Neuron (in vitro differentiated cells): ENCODE data around the gene VPS37C.
A peak's percentile ranks its signal among the peaks of the same experiment; 100 is the strongest.
"Not testable (repeated sequence)": the region's sequence is repeated elsewhere in the genome, so short reads cannot be mapped to it uniquely, and the experiment has no call there.

Experiments
- H2AFZ ChIP-seq: one replicate; pipeline ENCODE4 v1.6.1; 2013; ENCODE audit warnings: low read depth, mild to moderate bottlenecking, inconsistent platforms, low read length, moderate library complexity
- H3K27me3 ChIP-seq: one replicate; pipeline ENCODE4 v1.6.1; 2013; ENCODE audit warnings: low read length; ENCODE audit not compliant: insufficient read depth
- H3K36me3 ChIP-seq: one replicate; pipeline ENCODE4 v1.6.1; 2013; ENCODE audit warnings: low read length; ENCODE audit not compliant: insufficient read depth
- H3K4me1 ChIP-seq: one replicate; pipeline ENCODE4 v1.6.1; 2013; ENCODE audit warnings: low read length; ENCODE audit not compliant: insufficient read depth
- H3K4me3 ChIP-seq: 2 replicates; pipeline ENCODE4 v1.5.1; 2013; ENCODE audit warnings: mild to moderate bottlenecking, low read length, moderate library complexity
- H3K9me3 ChIP-seq: one replicate; pipeline ENCODE4 v1.6.1; 2013; ENCODE audit warnings: low read length

Gene VPS37C

DNA sequence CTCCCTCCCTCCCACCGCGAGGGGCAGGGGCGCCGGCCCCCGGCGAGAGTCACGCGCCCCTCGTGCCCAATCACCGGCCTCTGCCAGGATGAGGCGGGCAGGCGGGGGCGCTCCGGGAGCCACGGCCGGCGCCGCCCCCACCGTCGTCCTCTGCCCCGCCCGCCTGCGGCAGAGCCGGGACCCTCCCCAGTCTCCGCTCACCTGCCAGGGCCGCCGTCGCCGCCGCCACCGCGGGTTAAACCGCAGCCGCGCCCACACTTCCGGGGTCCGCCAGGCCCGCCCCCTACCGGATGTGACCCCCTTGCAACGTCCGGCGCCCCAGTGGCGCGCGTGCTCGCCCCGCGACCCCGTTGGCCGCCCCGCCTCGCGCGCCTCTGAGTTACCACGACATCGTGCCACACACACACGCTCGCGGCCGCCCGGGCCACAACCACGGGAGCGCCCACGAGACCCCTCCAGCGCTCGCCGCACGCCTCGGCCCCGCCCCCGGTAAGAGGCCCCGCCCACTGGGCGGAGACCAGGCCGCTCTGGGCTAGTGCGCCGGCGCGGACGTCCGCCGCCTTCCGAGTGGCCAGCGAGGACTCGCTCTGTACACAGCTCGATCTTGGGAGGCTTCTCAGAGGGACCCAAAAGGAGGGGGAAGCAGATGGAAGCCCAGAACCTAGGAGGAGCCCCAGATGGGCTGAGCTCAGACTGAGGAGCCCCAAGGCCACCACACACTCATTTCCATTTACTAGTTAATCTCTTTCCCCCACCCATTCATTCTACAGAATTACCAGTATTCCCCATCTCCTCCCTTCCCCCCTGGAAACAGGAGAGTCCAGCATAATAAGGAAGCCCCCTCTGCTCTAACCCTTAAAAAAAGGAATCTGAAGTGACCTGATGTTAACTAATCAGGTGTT lies at the start of gene VPS37C:
TSS of gene VPS37C (minus strand) at position 237 of the 902 bp plus-strand sequence. CDS start 22,597 bp downstream, outside the sequence.
- Histone ChIP-seq H3K9me3 (no peaks in the 10 kb centered on the region), H3K27me3 (no peaks in the 10 kb centered on the region), H3K4me1 (peaks cover 18% of the 10 kb centered on the region)

GRCh38 chr11:61210629-61211028 lies 49.4 kb upstream of the VPS37C start:
- not testable (repeated sequence) for H3K9me3 ChIP-seq, H3K4me1 ChIP-seq, H3K4me3 ChIP-seq, H3K27me3 ChIP-seq, H2AFZ ChIP-seq, H3K36me3 ChIP-seq

More for the DNA sequence above, at the start of gene VPS37C:
- Histone ChIP-seq H3K4me3 (peak within 1 kb of the TSS; percentile 72), H2AFZ (peak within 1 kb of the TSS; percentile 60), H3K36me3 (peaks cover 4% of the 10 kb centered on the region)

DNA sequence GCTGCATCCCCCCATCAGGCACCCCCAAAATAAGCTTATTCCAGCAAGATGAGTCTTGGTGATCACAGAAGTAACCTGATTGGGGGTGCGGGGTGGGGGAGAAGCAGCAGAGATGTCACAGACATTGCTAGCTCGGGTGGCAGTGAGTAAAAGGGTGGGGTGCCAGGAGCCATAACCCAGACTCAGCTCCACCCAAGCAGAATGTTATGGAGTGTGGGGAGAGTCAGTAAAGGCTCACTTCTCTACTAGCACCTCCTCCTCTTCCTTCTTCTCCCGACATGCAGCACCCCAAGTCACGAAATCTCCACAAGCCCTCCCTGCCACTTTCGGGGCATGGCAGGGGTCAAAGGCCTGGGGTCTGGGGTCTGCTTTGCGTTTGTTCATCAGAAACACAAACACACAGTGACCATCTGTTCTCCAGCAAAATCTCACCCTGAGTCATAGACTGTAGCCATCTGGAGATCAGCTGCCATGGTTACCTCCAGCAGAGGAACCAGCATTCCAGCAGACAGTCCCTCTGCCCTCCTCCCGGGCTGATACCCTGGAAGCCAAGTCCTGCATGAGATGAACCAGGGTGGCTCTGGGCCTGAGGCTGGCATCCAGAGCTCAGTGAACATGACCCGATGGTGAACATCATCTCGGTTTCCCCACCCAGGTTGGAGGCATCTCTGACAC lies 46.5 kb upstream of the VPS37C start:
- H3K27me3 ChIP-seq, H3K9me3 ChIP-seq, H3K36me3 ChIP-seq: not testable (repeated sequence)

DNA sequence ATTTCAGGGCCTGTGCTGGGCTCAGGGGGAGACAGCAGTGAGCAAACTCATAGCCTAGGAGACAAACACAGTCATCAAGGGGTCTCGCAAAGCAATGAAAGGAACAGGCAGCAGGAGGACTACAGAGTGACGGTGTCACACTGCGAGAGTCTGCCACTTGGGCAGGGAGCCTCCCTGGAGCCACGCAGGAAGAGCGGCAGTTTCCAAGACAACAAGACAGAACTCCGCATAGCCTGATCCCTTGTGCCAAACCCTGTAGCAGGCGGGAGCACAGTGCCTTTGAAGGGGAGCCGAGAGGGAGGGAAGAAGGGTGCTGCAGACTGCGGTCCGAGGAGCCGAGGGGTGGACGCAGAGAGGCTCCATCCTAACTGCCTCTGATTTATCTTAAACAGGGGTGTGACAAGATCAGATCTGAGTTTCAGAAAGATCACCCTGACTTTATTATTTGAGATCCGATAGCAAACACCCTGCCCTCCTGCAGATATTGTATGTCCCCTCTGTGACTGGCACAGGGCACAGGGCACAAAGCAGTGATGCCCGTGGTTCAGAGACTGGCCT lies 43.4 kb upstream of the VPS37C start:
- not testable (repeated sequence) for H2AFZ ChIP-seq, H3K9me3 ChIP-seq, H3K4me3 ChIP-seq, H3K36me3 ChIP-seq, H3K4me1 ChIP-seq, H3K27me3 ChIP-seq

More for the DNA sequence above, 46.5 kb upstream of the VPS37C start:
- H3K4me3 ChIP-seq, H3K4me1 ChIP-seq, H2AFZ ChIP-seq: not testable (repeated sequence)

DNA sequence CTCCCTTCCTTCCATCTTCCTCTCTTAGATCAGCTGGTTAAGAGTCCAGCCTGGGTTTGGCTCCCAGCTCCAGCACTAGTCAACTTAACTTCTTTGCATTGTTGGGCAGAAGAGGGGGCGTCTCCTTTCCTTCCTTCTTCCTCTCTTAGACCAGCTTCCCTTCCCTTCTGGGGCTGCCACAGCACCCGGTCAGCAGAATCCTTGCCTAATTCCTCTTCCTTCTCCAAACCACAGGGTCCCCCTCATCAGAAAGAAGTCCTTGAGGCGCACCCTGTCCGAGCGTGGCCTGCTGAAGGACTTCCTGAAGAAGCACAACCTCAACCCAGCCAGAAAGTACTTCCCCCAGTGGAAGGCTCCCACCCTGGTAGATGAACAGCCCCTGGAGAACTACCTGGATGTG lies 42.6 kb upstream of the VPS37C start:
- H3K4me3 ChIP-seq, H3K9me3 ChIP-seq, H3K36me3 ChIP-seq, H2AFZ ChIP-seq, H3K27me3 ChIP-seq, H3K4me1 ChIP-seq: not testable (repeated sequence)

DNA sequence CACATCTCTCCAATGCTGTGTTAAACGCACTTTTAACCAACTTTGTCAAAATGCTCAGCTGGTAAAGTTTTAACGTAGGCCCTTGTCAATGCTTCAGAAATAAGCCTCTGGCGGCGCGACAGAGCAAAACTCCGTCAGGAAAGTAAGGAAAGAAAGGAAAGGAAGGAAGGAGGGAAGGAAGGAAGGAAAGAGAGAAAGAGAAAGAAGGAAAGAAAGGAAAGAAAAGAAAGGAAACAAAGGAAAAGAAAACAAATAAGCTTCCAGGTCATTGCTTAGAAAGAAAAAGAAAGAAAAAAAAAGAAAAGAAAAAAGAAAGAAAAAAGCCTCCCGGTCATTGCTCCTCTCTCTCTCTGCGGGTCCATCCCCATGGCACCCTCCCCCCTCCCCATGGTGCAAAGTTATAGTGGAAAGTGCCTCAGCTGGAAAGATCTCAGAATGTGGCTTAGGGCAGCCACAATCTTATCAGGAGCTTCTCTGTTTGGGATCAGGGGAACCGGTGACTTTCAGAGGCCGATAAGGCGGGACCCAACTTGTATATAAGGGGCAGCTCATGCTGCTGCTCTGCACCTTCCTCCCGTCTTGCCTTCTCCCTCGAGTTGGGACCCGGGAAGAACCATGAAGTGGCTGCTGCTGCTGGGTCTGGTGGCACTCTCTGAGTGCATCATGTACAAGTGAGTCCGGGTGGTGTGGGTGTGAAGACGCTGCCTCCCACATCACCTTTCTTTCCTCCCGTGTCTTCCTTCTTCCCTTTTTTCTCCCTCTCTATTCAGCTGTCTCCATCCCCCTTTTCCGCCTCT lies 41.9 kb upstream of the VPS37C start, which contains the start of gene PGA3:
TSS of gene PGA3 (plus strand) at position 566 of the 797 bp plus-strand sequence. CDS start at position 616, 50 bp downstream.
- H3K36me3 ChIP-seq = not testable (repeated sequence)

GRCh38 chr11:61201476-61201875 lies 40.2 kb upstream of the VPS37C start:
- Histone ChIP-seq H3K27me3 (no peaks in the 10 kb centered on the region), H2AFZ (no peak overlapping the region), H3K4me1 (peaks cover 5% of the 10 kb centered on the region), H3K9me3 (no peaks in the 10 kb centered on the region), H3K4me3 (no peak overlapping the region), H3K36me3 (no peaks in the 10 kb centered on the region)

More for the DNA sequence above, 41.9 kb upstream of the VPS37C start, which contains the start of gene PGA3:
- not testable (repeated sequence) for H2AFZ ChIP-seq, H3K4me1 ChIP-seq, H3K9me3 ChIP-seq, H3K4me3 ChIP-seq, H3K27me3 ChIP-seq

GRCh38 chr11:61198948-61199523 lies 37.8 kb upstream of the VPS37C start:
- H2AFZ ChIP-seq = no peak overlapping the region
- H3K36me3 ChIP-seq = no peaks in the 10 kb centered on the region
- peaks cover 4% of the 10 kb centered on the region for H3K27me3 ChIP-seq
- no peaks in the 10 kb centered on the region for H3K9me3 ChIP-seq
- no peak overlapping the region for H3K4me3 ChIP-seq
- H3K4me1 ChIP-seq = no peaks in the 10 kb centered on the region

GRCh38 chr11:61198361-61198760 lies 37.1 kb upstream of the VPS37C start:
- Histone ChIP-seq H3K27me3 (peaks cover 4% of the 10 kb centered on the region), H3K4me1 (no peaks in the 10 kb centered on the region), H3K9me3 (no peaks in the 10 kb centered on the region), H3K36me3 (no peaks in the 10 kb centered on the region), H3K4me3 (no peak overlapping the region), H2AFZ (no peak overlapping the region)

- no peak overlapping the region for H2AFZ ChIP-seq
- H3K36me3 ChIP-seq = no peaks in the 10 kb centered on the region
- peaks cover 4% of the 10 kb centered on the region for H3K27me3 ChIP-seq
- no peaks in the 10 kb centered on the region for H3K4me1 ChIP-seq
- no peaks in the 10 kb centered on the region for H3K9me3 ChIP-seq
- no peak overlapping the region for H3K4me3 ChIP-seq
These were observed 34.5 kb upstream of the VPS37C start for GRCh38 chr11:61195719-61196118.

- Histone ChIP-seq H3K4me1 (no peaks in the 10 kb centered on the region), H3K9me3 (no peaks in the 10 kb centered on the region), H3K36me3 (no peaks in the 10 kb centered on the region), H3K4me3 (no peak overlapping the region), H2AFZ (no peak overlapping the region), H3K27me3 (peaks cover 4% of the 10 kb centered on the region)
These were observed 33.9 kb upstream of the VPS37C start for GRCh38 chr11:61194981-61195695.

GRCh38 chr11:61194169-61194671 lies 33.0 kb upstream of the VPS37C start:
- peaks cover 4% of the 10 kb centered on the region for H3K27me3 ChIP-seq
- no peaks in the 10 kb centered on the region for H3K9me3 ChIP-seq
- H2AFZ ChIP-seq = no peak overlapping the region
- H3K4me3 ChIP-seq = no peak overlapping the region
- no peaks in the 10 kb centered on the region for H3K4me1 ChIP-seq
- no peaks in the 10 kb centered on the region for H3K36me3 ChIP-seq
